Breast epithelium (tissue), 4 donors: ENCODE data around the gene GPM6B. TPM values are rescaled to one million over a fixed set of nuclear protein-coding genes. Genes with fewer than 3 reads are reported as not detected.

Experiments used
- DNase-seq, 2 donors: peaks; one replicate each; pipeline ENCODE4 v3.0.0-alpha.2; 2019; ENCODE audit warnings: low spot score in 2 of 2
- H3K27ac ChIP-seq, 2 donors: fragments of 200-600 bp; sonication (generic) in 1 of 2; one replicate each; pipeline ENCODE4 v1.5.1; 2016 to 2019; ENCODE audit warnings: mild to moderate bottlenecking in 1 of 2
- H3K27me3 ChIP-seq, 2 donors: fragments of 200-600 bp; sonication (generic) in 1 of 2; one replicate each; pipeline versions ENCODE4 v1.5.1 to v1.6.0; 2017 to 2019; ENCODE audit warnings: control low read depth in 1 of 2, mild to moderate bottlenecking in 1 of 2
- H3K36me3 ChIP-seq: fragments of 200-600 bp; one replicate; pipeline ENCODE4 v1.5.1; 2019
- H3K4me1 ChIP-seq, 2 donors: fragments of 200-600 bp; sonication (generic); one replicate each; pipeline ENCODE4 v1.5.1; 2016 to 2019; ENCODE audit warnings: control low read depth in 1 of 2
- H3K4me3 ChIP-seq, 3 donors: fragments of 200-600 bp; sonication (generic); 1 replicate in 2 of 3; 2 replicates in 1 of 3; pipeline ENCODE4 v1.5.1; 2016 to 2019; ENCODE audit warnings: mild to moderate bottlenecking in 3 of 3, moderate library complexity in 2 of 3
- H3K9me3 ChIP-seq, 2 donors: fragments of 200-600 bp; sonication (generic) in 1 of 2; one replicate each; pipeline ENCODE4 v1.5.1; 2016 to 2019; ENCODE audit warnings: control low read depth in 1 of 2
- CTCF ChIP-seq, 3 donors: fragments of 450-650 bp; IDR thresholded peaks; one replicate each; pipeline ENCODE4 v1.5.1; 2016 to 2017; ENCODE audit warnings: antibody characterized with exemption in 3 of 3, mild to moderate bottlenecking in 3 of 3, moderate library complexity in 3 of 3
- POLR2A ChIP-seq: fragments of 450-650 bp; IDR thresholded peaks from one replicate; pipeline ENCODE4 v1.6.1; 2016; ENCODE audit warnings: antibody characterized with exemption, mild to moderate bottlenecking, moderate library complexity
- POLR2AphosphoS5 ChIP-seq, 3 donors: sonication (generic); formaldehyde crosslinking; IDR thresholded peaks; one replicate each; pipeline ENCODE4 v1.6.1; 2017; ENCODE audit warnings: antibody characterized with exemption in 3 of 3
- intact Hi-C: fragments of 100-400 bp; cut with DNase I; formaldehyde crosslinking; loops from one replicate; pipeline ENCODE4 v1.15.1; 2023; ENCODE audit warnings: low total_unique reads
- total RNA-seq, 3 donors: library from RNA; depleted of rRNA; stranded (reverse); fragments of >200 nt; gene quantifications; one replicate each; pipeline ENCODE4 v1.1.0, GENCODE V29; 2016

Gene GPM6B
- total RNA-seq, 3 donors from 2014 or later = 3.4 to 81.7 (median 35.7) TPM

- Histone ChIP-seq H3K27me3 (peaks cover 0 to 41% of the 10 kb centered on the region in 2 donors), H3K9me3 (no peaks in the 10 kb centered on the region), H3K36me3 (no peaks in the 10 kb centered on the region), H3K4me3 (no peak overlapping the region), H3K27ac (no peak overlapping the region), H3K4me1 (no peaks in the 10 kb centered on the region)
- TF ChIP-seq POLR2AphosphoS5 (IDR thresholded peaks at IDR 0.05) (no peak), CTCF (IDR thresholded peaks at IDR 0.05) (no peak), POLR2A (no peak)
- intact Hi-C loops = no loop called here
- DNase-seq = no peak
These were observed 26.3 kb upstream of the GPM6B start for GRCh38 chrX:13843150-13843721.

DNA sequence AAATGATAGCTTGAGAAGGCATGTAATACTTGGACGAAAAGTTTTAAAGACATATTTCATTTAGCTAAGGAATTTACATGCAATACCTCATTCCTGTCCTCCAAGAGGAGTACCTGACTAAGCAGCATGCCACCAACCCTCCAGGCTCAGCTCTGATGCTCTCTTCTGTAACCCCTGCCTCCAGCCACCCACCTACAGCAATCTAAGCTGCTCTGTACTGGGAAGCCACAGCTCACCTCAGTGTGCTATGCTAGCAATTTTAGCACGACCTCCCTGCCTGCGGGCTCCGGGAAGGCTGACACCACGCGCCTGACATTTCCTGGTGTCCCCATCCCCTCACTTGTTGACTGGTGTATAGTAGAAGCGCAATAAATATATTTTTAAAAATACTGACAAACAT lies 23.2 kb upstream of the GPM6B start:
- Histone ChIP-seq H3K27ac (no peak overlapping the region), H3K27me3 (peaks cover 0 to 43% of the 10 kb centered on the region in 2 donors), H3K9me3 (no peaks in the 10 kb centered on the region), H3K36me3 (no peaks in the 10 kb centered on the region), H3K4me1 (no peaks in the 10 kb centered on the region), H3K4me3 (no peak overlapping the region)
- intact Hi-C loops = no loop called here
- DNase-seq = no peak
- TF ChIP-seq POLR2AphosphoS5 (IDR thresholded peaks at IDR 0.05) = no peak
- TF ChIP-seq CTCF (IDR thresholded peaks at IDR 0.05) = no peak
- no peak for TF ChIP-seq POLR2A

- no peak for TF ChIP-seq CTCF (IDR thresholded peaks at IDR 0.05)
- no peak for TF ChIP-seq POLR2A
- no peak for TF ChIP-seq POLR2AphosphoS5 (IDR thresholded peaks at IDR 0.05)
- no peak for DNase-seq
- Histone ChIP-seq H3K9me3 (no peaks in the 10 kb centered on the region), H3K4me3 (no peak overlapping the region), H3K36me3 (no peaks in the 10 kb centered on the region), H3K27me3 (peaks cover 0 to 52% of the 10 kb centered on the region in 2 donors), H3K4me1 (no peaks in the 10 kb centered on the region), H3K27ac (no peak overlapping the region)
- intact Hi-C loops = no loop called here
These were observed 20.4 kb upstream of the GPM6B start for GRCh38 chrX:13837290-13837745.

DNA sequence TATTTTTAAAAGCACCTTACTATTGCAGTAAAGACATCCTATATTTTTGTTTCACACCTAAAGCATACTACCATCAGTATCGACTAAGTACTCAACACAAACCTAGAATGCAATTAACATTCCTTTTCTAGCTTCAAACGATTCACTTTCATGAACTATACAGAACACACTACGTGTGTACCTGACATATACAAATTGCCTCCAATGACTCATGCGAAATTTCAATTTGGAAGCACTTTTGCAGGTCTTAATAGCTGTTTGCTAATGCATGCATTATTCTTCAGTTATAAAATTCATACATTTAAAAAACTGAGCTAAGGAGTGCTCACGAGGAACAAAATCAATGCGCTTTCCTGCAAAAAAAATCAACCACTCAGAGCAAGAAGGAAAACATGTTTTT lies 19.7 kb upstream of the GPM6B start:
- intact Hi-C loops = no loop called here
- DNase-seq = no peak
- no peak overlapping the region for H3K4me3 ChIP-seq
- no peaks in the 10 kb centered on the region for H3K9me3 ChIP-seq
- peaks cover 0 to 52% of the 10 kb centered on the region in 2 donors for H3K27me3 ChIP-seq
- no peak overlapping the region for H3K27ac ChIP-seq
- H3K36me3 ChIP-seq = no peaks in the 10 kb centered on the region
- TF ChIP-seq POLR2AphosphoS5 (IDR thresholded peaks at IDR 0.05) = no peak
- TF ChIP-seq CTCF (IDR thresholded peaks at IDR 0.05) = no peak
- TF ChIP-seq POLR2A = no peak
- H3K4me1 ChIP-seq = no peaks in the 10 kb centered on the region

DNA sequence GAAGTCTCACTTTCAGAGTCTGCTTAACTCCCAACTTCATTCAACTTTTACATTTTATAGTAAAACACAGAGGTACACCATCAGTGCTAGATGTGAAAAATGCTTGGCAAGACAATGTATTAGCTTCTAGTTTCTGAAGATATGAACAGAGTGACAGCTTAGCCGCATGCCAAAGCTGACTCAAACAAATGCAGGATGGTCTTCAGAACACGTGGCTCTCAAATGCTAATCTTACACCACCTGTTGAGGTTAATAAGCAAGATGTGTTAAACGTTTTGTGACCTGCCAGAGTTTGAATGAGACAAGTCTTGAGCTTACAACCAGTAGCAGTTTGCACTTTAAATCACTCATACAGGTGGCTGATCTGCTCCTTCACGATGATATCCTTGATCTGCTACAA lies 18.9 kb upstream of the GPM6B start:
- Histone ChIP-seq H3K4me1 (no peaks in the 10 kb centered on the region), H3K4me3 (no peak overlapping the region), H3K27ac (no peak overlapping the region), H3K9me3 (no peaks in the 10 kb centered on the region), H3K36me3 (no peaks in the 10 kb centered on the region), H3K27me3 (peaks cover 0 to 52% of the 10 kb centered on the region in 2 donors)
- no peak for DNase-seq
- TF ChIP-seq POLR2A = no peak
- no peak for TF ChIP-seq CTCF (IDR thresholded peaks at IDR 0.05)
- no peak for TF ChIP-seq POLR2AphosphoS5 (IDR thresholded peaks at IDR 0.05)
- intact Hi-C loops = no loop called here
